Bronchial epithelial cell (primary cell): Measurements from ENCODE around the gene LTN1. TPM values are rescaled to one million over a fixed set of nuclear protein-coding genes. Genes with fewer than 3 reads are reported as not detected.

Experiments used
- DNase-seq: peaks from one replicate; pipeline ENCODE4 v3.0.0-alpha.2; 2010; ENCODE audit warnings: low read depth
- FAIRE-seq: peaks from 2 replicates; lab custom pipeline; 2011; peaks lifted over from hg19 to GRCh38; lab: Jason Lieb, UNC
- H3K27me3 ChIP-seq: 2 replicates; pipeline ENCODE4 v1.5.1; 2011; ENCODE audit warnings: low read length; ENCODE audit not compliant: control insufficient read depth, insufficient read depth
- H3K36me3 ChIP-seq: 2 replicates; pipeline ENCODE4 v1.5.1; 2011; ENCODE audit warnings: low read length; ENCODE audit not compliant: control insufficient read depth, insufficient read depth
- H3K4me3 ChIP-seq: 2 replicates; pipeline ENCODE4 v1.5.1; 2011; ENCODE audit warnings: mild to moderate bottlenecking, low read depth, low read length, control low read depth
- total RNA-seq: library from RNA; depleted of rRNA; stranded (reverse); fragments of >200 nt; gene quantifications from 2 replicates; pipeline ENCODE4 v1.2.1, GENCODE V29; 2014
- TF ChIP-seq, protein P1 (sequence below): IDR thresholded peaks from 2 replicates; pipeline ENCODE4 v1.5.1; 2011; ENCODE audit warnings: mild to moderate bottlenecking, moderate library complexity, low read length, control low read depth, inconsistent platforms; ENCODE audit not compliant: insufficient read depth, severe bottlenecking

LTN1 gene
- total RNA-seq, 1 donor from 2014 or later: 25.0 TPM

DNA sequence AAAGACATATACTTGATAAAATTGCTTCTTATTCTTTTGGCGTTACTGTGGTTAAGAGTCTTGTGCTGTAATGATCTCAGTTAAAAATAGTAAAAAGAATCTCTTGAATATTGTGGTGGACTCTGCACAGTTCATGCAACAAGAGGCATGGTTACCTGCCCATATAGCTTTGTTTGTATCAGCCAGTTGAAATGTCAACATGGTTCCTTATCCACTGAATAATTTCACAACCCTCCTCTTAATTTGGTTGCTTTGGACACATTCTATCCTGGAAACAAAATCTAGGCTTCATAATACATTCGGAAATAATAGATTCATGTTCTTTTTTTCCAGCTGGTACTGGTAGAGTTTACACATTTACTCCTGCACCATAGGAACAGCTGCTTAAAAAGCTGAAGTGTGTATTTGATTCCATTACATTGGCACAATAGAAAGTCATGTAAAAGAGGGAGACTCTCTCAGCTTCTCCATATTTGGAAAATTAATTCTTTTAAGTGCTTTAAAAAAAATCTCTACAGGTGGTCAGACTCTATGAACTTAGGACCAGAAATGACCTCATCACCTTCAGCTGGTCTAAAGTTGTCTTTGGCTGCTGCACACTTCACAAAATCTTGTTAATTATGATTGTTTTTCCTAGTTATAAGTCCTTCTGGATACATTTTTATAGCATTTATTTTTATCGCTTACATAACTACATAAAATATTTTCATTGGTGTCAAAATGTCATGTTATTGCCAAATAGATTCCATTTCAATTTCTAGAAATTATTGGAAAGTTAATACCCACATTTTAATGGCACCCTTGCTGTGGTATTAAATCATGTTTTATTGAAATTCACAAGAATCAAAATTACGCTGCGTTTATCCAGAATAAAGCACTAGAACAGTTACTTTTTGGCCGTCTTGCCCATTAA, 100.2 kb downstream of the LTN1 start:
- H3K4me3 ChIP-seq: no peak overlapping the region
- no peaks in the 10 kb centered on the region for H3K36me3 ChIP-seq
- TF ChIP-seq, protein P1, sequence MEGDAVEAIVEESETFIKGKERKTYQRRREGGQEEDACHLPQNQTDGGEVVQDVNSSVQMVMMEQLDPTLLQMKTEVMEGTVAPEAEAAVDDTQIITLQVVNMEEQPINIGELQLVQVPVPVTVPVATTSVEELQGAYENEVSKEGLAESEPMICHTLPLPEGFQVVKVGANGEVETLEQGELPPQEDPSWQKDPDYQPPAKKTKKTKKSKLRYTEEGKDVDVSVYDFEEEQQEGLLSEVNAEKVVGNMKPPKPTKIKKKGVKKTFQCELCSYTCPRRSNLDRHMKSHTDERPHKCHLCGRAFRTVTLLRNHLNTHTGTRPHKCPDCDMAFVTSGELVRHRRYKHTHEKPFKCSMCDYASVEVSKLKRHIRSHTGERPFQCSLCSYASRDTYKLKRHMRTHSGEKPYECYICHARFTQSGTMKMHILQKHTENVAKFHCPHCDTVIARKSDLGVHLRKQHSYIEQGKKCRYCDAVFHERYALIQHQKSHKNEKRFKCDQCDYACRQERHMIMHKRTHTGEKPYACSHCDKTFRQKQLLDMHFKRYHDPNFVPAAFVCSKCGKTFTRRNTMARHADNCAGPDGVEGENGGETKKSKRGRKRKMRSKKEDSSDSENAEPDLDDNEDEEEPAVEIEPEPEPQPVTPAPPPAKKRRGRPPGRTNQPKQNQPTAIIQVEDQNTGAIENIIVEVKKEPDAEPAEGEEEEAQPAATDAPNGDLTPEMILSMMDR: no peak
- no peaks in the 10 kb centered on the region for H3K27me3 ChIP-seq
- no peak for FAIRE-seq
- no peak for DNase-seq

GRCh38 chr21:28885853-28886177, 106.9 kb downstream of the LTN1 start:
- TF ChIP-seq, protein P1: no peak
- Histone ChIP-seq H3K27me3 (no peaks in the 10 kb centered on the region), H3K4me3 (no peak overlapping the region), H3K36me3 (peaks cover 3% of the 10 kb centered on the region)
- no peak for FAIRE-seq
- DNase-seq: no peak

GRCh38 chr21:28884976-28885852, 107.5 kb downstream of the LTN1 start:
- Histone ChIP-seq H3K36me3 (peaks cover 3% of the 10 kb centered on the region), H3K27me3 (no peaks in the 10 kb centered on the region), H3K4me3 (peak overlapping the region; percentile 84)
- TF ChIP-seq, protein P1: no peak
- FAIRE-seq (no peak), DNase-seq (peak; percentile 81)

GRCh38 chr21:28884481-28884880, 108.2 kb downstream of the LTN1 start:
- DNase-seq (no peak), FAIRE-seq (no peak)
- TF ChIP-seq, protein P1: no peak
- no peaks in the 10 kb centered on the region for H3K27me3 ChIP-seq
- H3K4me3 ChIP-seq: peak overlapping the region; percentile 84
- peaks cover 3% of the 10 kb centered on the region for H3K36me3 ChIP-seq

DNA sequence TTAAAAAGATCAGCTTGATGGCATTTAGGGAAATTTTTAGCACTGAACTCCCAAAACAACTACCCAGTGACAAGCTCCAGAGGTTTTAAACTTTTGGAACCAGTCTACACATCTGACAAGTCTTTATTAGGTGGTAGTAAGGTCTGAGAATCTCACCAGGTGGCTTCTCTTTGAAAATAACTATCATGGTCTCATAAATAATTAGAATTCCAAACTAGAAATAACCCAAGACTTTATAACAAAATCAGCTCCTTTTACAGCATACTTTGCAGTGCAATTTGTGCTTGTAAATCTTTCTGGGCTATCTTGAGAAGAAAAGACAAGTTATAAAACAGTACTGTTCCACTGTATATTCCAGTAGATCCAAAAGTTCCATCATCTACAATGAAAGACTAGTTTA, 108.7 kb downstream of the LTN1 start:
- TF ChIP-seq, protein P1: no peak
- H3K27me3 ChIP-seq: no peaks in the 10 kb centered on the region
- peaks cover 3% of the 10 kb centered on the region for H3K36me3 ChIP-seq
- DNase-seq: no peak
- FAIRE-seq: no peak
- H3K4me3 ChIP-seq: no peak overlapping the region
